HS-5 (cell line): ENCODE measurements around the gene CSNK1D.

Source experiments
- DNase-seq: peaks from one replicate; pipeline ENCODE4 v3.0.0-alpha.2; 2012; ENCODE audit warnings: low read depth

CSNK1D gene

DNA sequence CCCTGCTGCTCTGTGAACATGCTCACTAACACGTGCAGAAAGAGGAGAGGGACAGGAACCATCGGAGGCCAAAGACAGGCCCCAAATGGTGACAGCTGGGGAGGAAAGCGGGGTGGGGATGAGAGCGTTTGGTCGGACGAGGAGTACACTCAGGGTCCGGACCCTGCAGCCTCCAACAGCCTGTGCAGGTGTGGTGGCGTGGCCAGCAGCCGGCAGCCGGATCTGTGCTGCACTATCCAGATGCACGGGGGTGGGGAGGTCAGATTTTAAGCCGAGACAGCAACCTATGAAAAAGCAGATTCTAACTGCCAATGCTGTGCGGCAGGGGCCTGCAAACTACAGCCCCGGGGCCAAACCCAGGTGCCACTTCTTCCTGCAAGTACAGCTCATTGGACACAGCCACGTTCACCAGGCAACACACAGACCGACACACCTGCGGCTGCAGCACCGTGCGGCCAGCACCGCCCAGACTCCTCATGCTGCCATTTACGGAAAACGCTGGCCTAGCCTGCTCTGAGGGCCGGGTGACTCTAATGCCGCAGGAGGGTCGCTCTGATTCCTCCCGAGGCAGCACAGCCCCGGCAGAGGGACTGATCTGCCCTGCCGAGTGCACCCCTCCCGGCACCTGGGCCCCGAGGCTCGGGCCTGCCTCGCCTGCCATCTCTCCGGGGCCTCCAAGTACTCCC, 23.5 kb downstream of the CSNK1D start:
- no peak for DNase-seq

DNA sequence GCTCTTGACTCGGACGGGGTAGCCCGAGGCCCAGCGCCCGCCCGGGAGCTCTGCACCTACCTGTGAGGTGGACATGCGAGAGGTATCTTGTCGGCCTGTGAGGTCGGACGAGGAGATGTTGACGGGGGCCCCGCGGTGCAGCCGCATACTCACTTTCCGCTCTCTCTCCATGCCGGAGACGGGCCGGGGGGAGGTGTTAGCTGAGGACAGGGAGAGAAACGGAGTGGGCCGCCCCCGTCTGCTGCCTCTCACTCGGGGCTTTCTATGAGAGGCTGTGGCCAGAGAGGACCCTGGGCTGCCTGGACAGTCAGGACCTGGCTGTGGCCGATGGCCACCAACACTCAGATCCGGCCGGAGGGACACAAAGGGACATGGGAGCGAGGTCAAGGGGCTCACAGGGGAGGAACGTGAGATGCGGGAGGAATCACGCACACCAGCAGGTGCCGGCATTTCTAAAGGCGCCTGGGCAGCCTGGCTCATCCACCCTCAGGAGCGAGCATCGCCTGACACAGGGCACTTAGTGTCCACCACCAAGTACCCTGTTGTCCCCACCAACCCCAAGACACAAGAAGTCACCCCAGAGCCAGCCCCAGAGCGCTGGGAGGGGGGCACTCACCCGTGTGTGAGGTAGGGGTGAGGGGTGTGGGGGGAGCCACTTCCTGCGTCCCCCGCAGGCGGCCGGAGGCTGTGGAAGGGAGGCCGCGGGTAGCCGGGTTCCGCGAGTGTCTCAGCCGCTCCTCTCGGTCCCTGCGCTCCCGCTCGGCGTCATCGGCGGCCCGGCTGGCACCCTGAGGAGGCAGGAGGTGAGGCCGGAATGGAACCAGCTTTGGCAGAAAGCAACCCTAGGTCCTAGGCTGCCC, 24.5 kb downstream of the CSNK1D start:
- no peak for DNase-seq

DNA sequence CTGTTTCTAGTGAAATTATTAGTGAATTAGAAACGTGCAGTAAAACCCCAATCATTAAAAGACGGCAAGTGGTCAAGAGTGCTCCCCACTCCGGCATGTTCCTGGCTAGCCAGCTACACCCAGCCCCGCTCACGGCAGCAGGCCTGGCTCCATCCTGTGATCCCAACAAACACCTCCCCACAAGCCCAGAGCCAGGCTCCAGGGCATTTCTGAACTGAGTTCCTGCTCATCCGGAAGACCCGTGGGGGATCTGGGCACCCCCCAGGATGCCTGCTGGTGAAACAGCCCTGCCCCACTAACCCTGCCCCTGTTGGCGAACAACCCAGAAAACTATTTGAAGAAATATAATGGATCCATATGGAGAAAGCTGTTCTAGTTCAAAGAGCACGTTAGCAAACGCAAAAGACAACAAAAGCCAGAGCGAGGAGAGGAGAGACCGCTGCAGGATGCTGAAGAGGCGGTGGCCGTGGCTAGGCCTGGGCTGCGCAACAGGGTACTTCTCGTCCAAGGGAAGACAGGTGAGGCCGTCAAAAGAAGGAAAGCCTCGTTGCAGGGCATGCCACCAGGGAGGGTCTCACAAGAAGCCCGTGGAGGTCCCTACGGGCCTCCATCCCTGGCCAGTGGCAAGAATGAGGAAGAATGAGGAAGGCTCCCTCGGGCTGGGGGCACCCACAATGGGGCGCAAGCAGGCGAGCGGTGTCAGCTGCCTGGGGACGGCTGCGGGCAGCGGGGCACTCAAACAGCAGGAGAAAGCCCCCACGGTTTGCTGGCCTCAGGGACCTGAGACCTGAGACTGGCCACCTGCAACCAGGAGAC, 25.4 kb downstream of the CSNK1D start:
- DNase-seq = no peak

DNA sequence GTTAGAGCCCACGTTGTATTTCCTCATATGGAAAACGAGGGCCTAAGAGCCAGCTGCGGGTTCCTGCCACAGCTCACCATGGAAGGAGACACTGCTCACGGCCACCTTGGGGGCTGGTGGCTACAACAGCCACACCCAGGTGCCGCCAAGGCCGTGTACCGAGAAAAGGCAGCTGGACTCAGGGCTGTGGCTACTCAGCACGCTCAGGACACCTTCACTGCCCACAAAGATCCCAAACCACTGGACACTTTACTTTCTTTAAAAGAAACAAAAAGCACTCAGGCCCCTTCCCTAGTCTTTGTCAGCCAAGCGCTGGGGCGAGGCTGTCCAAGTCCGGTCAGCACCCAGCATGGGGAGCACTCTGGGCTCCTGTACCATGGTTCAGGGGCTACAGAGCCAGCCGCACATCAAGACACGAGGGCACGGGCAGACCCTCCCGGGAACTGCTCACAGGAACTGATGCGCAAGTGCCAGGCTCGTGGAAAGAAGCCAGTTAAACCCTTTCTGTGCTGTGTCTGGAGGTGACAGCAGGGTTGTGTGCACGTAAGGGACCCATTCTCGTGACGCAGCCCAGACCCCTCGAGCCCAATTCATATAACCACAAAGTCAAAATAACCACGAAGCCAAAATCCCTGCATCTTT, 26.2 kb downstream of the CSNK1D start:
- DNase-seq = no peak

DNA sequence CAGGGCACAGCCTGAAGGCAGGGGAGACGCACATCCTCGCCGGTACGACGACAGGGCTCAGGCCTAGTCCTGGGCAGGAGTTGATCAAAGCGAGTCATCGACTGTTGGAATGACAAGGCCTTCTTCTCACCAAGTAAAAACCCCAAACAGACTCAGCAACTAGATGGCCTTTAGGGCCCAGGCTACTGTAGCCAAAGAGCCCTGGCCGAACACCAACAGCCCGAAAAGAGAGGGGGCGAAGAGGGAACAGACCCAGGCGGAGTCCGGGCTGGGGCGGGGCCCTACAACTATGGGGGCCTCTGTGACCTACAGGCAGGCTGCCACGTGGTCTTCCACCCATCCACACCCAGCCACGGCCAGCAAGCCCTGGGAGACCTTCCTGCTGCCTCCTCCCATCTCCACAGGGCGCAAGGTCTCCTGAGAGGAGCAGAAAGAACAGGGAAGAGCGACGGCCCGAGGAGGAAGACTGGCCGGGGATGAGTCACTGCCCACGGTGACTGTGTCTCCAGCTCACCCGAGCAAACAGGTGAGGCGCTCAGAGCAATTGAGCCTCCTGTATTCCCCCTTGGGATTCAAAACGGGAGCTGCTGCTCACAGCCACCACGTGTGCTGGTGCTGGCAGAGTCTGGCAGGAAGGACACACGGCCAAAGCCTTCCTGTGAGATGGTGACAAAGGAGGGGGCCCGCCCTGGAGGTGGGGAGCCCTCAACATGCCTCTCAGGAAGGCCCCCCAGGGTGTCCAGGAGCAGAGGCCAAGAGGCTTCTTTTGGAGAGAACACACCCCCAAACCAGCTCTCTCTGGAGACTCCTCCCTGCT, 26.9 kb downstream of the CSNK1D start:
- no peak for DNase-seq

DNA sequence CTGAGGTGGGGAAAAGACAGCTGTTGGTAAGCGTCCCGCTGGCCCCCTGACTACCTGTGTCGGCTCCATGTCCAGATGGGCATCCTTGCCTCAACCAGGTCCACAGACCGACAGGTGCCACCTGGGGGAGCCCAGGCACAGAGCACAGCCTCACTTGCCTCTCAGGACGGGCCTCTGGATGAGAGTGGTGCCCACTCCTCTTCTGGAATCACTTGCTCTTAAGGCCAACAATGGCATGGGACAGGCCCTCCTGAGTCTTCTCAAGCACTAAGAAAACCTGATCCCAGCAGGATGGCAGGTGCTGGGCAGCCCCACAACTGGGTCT, 27.5 kb downstream of the CSNK1D start:
- DNase-seq = no peak

DNA sequence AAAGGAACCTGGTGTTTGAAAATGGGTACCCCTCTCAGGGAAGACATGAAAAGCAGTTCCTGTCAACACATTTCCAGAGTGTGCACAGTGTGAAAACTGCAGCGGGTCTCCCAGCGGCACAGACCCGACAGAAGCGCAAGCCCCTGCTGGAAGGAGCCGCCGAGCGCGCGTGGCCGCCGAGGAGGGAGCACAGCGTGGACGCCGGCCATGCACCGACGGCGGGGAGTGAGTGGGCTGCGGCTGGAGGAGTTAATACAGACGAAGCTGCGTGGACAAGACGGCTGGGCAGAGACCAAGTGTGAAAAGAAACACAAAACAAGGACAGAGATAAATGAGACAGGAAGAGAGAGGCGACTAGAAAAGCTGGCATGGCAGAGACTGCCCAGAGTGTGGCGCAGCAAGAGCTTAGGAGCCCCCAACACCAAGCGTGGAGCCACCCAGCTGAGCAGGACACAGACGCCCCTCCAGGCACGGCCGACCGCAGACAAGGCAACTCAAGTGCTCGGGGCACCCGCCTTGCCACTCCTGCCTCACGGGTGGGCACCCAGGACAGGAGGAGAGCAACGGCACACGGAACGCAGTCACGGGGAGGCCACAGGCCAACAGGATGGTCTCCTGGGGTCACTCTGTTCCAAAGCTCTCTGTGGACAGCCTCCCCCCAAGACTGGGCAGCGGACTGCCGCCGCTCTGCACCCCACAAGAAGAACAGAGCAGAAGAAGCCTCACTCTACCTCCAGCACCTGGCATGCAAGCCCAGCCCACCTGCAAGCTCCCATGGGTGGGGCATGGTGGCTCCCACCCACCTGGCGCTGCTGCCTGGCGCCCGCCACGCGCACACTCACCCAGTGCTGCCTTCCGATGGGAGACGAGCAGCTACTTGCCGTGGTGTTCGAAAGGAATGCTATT, 28.1 kb downstream of the CSNK1D start:
- DNase-seq = no peak

DNA sequence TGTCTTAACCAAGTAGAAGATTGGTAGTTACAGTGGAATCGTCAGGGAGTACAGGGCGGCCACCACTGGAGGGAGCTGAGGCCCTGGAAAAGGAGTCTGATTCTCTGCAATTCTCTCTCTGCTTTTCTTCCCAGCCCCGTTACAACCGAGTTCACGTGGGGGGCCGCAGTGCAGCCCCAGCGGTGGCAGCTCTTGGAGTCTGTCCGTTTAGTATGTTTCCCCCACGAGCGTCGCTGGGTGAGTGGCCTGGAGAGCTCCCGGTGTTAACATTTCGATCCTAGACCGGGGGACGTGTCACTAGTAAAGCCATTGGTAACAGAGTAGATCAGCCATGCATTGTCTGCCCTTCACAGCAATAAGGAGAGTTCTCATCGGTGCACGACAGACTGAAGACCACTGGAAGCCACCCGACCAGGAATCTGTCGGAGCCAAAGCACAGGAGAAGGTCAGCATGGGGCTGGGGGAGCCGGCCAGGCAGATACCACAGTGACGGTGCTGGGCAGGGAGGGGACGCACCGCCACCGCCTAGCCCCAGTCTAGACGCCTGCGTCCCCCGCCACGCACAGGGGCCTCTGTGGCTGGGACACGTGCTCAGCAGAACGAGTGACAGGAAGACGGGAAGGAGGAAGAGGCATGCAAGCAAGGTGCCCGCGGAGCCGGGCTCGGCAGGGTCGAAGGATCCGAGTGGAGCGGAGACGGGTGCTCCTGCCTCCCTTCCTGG, 28.9 kb downstream of the CSNK1D start:
- DNase-seq = no peak

DNA sequence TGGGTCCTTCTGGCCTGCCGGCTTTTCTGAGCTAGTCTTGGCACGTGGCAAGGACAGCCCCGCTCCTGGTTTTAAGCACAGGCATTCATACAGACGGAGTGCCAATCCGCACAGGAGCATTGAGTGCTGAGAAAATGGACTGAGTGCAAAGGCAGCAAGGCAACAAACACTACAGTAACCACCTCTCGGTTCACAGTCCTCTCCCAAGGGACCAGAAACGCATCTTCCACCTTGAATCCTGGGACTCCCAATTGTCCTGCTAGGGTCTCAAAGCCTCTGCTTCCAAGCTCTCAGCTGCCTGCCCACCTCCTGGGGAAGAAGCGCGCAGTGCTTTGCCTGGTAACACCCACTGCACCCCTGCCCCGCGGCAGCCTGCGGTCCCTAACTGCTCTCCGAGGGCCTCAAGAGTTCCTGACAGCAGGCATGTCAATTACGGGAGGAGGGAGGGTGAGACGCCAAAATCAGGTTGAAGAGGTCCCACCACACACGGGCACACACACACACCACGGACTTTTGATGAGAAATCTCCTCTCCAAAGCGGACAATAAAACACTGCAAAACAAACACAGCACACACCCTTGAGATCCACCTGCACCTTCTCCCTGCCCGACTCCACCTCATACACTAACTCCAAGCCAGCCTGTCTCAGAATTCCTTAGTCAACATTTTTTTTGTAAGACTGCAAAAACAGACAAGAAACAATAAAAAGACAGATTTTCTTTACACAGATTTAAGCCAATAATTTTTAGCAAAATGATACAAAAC, 29.7 kb downstream of the CSNK1D start:
- no peak for DNase-seq

DNA sequence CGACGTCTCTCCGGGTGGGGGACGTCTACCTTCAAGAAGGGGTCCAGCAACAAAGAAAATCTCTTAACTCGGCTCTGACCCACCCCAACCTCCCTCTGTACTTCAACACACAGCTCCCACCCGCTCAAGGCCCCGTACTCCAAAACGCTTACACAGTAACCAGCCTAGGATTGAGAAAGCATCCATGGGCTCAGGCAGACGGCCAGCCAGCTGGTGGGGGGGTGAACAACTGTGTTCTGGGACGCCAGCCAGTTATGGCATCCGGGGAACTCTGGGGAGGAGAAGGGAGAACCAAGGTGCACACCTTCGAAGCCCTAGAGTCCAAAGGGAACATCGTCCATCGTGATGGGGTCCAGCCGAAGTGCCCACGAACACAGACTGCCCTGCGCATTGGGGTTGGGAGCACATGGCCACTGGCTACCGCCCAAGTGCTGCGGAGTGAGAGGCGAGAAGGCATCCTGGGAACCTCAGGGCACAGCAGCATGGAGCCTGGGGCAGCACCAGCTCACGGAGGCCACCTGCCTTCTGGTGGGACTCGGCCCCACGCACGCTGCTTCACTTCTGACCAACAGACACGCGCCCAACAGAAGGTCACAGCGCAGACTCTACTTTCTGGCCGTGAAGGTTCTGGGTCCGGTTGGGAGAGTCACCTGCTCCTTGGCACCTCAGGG, 30.4 kb downstream of the CSNK1D start:
- peak; percentile 49 for DNase-seq

DNA sequence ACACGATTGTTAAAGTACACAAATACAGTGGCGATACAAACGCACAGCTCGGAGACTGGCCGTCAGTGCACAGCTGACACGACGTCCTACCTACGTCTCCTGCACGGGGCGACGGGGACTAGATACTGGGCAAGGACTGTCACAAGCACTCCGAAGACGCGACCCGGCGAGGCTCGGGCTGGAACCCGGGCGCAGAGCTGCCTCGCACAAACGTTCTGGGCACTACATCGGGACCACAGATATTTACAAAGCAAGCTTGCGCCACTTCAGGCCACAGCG, 30.9 kb downstream of the CSNK1D start:
- DNase-seq = no peak

DNA sequence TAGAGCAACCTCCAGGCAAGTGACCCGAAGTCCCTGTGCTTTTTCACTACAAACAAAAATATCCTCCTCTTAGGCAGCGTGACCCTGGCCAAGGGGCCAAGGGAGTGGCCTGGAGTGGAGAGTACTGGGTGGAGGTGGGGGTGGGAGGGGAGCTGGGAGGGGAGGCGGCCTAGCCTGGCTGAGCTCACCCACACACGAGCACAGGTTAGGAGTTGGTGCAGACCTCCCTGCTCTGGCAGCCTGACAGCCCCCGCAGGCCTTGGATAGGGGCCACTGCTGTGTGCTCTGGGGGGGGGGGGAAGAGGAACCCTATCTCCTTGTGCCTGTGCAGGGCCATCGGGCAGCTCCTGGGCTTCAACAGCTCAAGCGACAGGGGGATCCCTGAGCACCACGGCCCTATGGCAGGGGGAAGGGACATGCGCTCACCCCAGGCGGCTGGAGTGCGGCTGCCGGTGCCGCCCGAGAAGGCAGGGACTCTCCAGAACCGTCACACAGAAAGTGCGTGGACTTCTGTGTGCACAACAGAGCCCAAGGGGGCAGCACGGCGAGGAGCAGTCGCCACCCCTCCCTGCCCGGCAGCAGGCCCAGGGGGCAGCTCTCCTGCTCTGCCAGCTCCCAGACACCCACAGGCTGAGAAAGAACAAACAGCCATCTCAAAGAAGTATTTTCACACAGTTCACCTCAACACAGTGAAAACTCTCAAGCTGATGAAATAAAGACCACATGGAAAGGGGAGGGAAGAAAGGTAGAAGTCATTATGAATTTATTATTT, 31.4 kb downstream of the CSNK1D start:
- no peak for DNase-seq

DNA sequence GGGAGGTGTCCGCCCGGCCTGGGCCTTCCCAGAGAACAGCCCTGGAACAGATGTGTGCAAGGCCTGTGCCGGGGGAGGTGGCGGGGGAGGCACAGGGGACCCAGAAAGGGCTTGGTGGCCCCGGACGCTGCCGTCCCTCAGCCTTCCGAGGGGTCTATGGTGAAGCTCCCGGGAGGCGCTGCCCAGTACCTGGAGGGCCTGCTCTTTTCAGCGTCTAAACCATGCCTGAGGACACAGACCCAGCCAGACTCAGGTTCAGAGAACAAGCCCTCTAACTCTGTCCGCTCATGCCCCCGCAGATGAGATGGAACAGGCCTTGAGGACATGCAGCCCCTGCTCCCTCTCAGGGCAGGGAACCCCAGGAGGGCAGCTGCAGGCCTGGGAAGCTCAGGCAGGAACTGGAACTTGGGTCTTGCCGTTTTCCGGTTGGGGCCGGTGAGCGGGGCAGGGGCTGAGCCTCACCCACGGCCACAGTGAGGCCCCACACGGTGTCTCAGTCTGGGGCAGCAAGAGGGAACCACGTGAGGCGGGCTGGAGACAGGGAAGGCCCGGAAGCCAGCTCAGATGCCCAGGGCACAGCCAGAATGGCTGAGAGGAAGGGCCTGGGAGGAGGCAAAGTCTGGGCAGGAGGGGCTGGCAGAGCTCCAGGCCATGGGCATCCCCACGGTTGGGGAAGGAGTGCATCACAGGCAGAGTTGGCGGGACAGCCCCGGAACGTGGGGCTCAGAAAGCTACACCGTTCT, 32.1 kb downstream of the CSNK1D start:
- DNase-seq = peak; percentile 38

DNA sequence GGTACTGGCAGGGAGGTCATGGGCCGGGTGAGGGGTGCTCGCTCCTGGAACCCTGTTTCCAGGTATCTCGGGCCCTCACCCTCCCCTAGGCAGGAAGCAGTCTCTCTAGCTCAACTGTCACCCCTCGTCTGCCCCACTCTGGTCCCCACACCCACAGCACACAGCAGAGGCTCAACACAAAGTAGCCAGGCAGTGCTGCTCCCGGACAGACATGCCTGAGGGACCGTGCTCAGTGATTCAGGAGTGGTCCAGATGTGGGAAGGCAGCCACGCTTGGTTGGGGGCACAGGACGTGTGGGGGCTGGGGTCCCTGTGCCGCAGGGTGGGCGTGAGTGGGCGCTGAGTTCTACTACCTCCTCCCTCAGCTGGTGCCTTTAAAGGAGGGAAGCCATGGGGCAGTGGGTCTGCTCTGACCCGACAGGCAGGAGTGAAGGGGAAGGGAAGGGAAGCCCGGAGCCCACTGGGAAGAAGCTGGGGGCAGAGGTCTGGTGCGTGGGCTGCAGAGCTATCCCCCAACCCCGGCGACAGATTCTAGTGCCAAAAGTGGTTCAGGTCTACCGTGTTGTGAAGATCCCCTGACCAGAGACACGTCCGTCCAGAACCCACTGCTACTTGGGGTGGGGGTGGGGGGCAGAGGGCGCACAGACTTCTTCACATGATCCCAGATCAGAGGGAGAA, 32.9 kb downstream of the CSNK1D start:
- DNase-seq = no peak

DNA sequence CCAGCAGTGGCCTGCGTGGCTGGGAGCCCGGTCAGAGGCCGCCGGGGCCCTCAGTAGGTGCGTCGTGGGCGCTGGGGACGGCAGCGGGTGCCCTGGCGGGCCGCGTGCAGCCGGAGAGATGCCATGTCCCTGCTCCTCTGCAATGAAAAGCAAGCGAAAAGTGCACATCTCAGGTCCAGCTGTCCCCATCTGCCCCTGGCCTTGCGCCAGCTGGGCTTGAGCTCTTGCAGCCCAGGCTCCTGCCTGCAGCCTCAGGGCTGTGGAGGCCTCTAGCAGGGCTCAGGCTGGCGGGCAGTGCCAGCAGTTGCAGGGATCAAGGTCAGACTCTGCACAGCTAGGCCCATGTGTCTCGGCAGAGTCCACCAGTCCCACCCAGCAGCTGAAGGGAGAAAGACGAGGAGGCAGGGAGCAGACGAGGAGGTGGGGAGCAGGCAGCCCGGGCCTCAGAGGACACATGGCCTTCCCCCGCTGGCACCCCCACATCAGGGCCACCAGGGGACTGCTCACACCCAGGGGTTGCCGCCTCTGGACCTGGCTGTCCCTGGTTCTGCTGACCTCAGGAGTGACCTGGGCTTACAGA, 33.5 kb downstream of the CSNK1D start:
- DNase-seq = no peak

DNA sequence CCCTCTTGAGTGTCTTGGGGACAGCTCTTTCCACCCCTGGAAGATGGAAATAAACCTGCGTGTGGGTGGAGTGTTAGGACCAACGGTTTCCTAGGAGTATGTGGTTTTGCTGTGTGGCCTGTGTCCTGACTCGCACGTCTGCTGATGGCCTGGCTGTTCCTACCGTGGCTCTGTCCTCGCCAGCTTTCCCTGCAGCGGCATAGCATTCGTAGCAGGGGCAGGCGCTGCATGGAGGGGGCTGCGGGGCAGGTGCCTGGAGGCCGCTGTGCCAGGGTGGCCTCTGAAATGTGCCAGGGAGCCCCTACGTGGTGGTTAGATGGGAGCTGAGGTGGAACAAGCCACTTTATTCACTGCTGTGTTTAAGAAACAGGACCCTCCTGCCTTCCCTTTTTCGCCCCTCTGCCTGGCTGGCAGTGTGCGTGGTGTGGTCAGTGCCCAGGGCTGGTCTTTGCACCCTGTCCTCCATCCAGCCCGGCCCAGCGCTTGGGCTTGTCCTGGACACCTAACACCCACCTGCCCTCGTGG, 34.0 kb downstream of the CSNK1D start:
- no peak for DNase-seq
